Upper lobe of left lung (tissue), 6 donors: Measurements from ENCODE around the gene HAPSTR1. TPM values are rescaled to one million over a fixed set of nuclear protein-coding genes. Genes with fewer than 3 reads are reported as not detected.

Source experiments
- ATAC-seq, 2 donors: fragments of 200-7000 bp; cut with Tn5 transposase; one replicate each; pipeline ENCODE4 v1.9.1; 2022; ENCODE audit warnings: mild to moderate bottlenecking in 2 of 2, moderate library complexity in 2 of 2; ENCODE audit not compliant: low FRiP score in 2 of 2
- DNase-seq, 2 donors: peaks; one replicate each; pipeline ENCODE4 v3.0.0-alpha.2; 2019 to 2020
- H3K27ac ChIP-seq, 4 donors: fragments of 200-600 bp; sonication (generic); one replicate each; pipeline ENCODE4 v1.5.1; 2016 to 2019
- H3K27me3 ChIP-seq, 4 donors: fragments of 200-600 bp; sonication (generic); one replicate each; pipeline ENCODE4 v1.5.1; 2017 to 2019
- H3K36me3 ChIP-seq, 4 donors: fragments of 200-600 bp; sonication (generic); one replicate each; pipeline ENCODE4 v1.5.1; 2016 to 2019
- H3K4me1 ChIP-seq, 4 donors: fragments of 200-600 bp; sonication (generic); one replicate each; pipeline ENCODE4 v1.5.1; 2018 to 2019
- H3K4me3 ChIP-seq, 4 donors: fragments of 200-600 bp; sonication (generic); one replicate each; pipeline ENCODE4 v1.5.1; 2017 to 2019; ENCODE audit warnings: mild to moderate bottlenecking in 2 of 4, moderate library complexity in 1 of 4
- H3K9me3 ChIP-seq, 4 donors: fragments of 200-600 bp; sonication (generic); one replicate each; pipeline ENCODE4 v1.5.1; 2018 to 2019
- CTCF ChIP-seq, 6 experiments: fragments of 450-650 bp in 4 of 6; fragments of 200-600 bp in 2 of 6; sonication (generic) in 2 of 6; IDR thresholded peaks; one replicate each; pipeline ENCODE4 v1.5.1; 2016 to 2019; ENCODE audit warnings: antibody characterized with exemption in 6 of 6
- EP300 ChIP-seq, 4 donors: sonication (generic); formaldehyde crosslinking; IDR thresholded peaks; one replicate each; pipeline ENCODE4 v1.5.1; 2017; ENCODE audit warnings: antibody characterized with exemption in 4 of 4, control low read depth in 2 of 4
- POLR2A ChIP-seq, 4 donors: fragments of 450-650 bp; IDR thresholded peaks; one replicate each; pipeline ENCODE4 v1.5.1; 2016 to 2017; ENCODE audit warnings: antibody characterized with exemption in 4 of 4, mild to moderate bottlenecking in 2 of 4
- POLR2AphosphoS5 ChIP-seq, 2 donors: sonication (generic); formaldehyde crosslinking; IDR thresholded peaks; one replicate each; pipeline ENCODE4 v1.5.1; 2017; ENCODE audit warnings: antibody characterized with exemption in 2 of 2
- WGBS, 2 donors: methylation state at CpG; one replicate each; pipeline ENCODE4 v1.1.5; 2017 to 2018; 5-methylcytosine and 5-hydroxymethylcytosine counted together
- total RNA-seq, 6 donors: library from RNA; depleted of rRNA in 4 of 6; stranded (reverse); fragments of >200 nt in 4 of 6; gene quantifications; one replicate each; pipeline versions ENCODE4 v1.1.0 to v1.2.1, GENCODE V29; 2016 to 2021
- donor health status: DM: no; HTN: no; CAD: no; lungs with moderate emphysema.
- donor health status: DM: no; HTN: yes; CAD: no; lungs with severe emphysema.

Gene HAPSTR1
- total RNA-seq, 6 donors from 2014 or later: 37.3 to 62.9 (median 46.0) TPM

DNA sequence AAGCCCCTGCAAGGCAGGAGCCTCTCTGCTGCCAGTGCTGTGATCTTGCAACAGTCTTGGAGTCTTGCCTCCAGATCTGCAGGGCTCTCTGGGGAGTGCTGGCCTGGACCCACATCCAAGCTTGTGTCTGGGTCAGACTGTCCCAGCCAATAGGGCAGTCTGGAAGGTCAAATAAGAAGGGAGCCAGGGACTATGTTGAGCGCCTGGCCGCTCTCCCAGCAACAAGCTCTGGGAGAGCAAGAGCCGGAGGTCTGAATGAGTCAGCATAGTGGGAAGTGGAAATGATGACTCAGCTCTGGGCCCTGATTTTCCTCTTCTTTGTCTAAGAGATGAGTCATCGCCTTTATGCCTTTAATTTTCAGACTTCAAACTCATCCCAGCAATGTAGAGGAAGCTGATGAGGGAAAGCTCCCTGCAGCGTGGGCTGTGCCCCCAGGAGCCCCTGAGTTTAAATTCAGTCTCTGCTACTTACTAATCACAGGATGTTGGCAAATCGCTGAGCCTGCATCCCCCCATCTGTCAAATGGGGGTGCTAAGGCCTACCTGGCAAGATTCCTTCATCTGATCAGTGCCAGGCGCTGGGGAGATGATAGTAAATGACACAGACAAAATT lies 43.6 kb upstream of the HAPSTR1 start:
- DNase-seq (peak in 1 of 2 donors; percentile 90), ATAC-seq (peak; percentile 95 to 97)
- WGBS, 2 donors: 24 to 30% methylated on average over 6 to 7 of the region's 7 CpGs
- no peaks in the 10 kb centered on the region for H3K27me3 ChIP-seq
- H3K9me3 ChIP-seq: no peaks in the 10 kb centered on the region
- TF ChIP-seq EP300 (IDR thresholded peaks at IDR 0.05) (no peak), POLR2AphosphoS5 (IDR thresholded peaks at IDR 0.05) (peak; percentile 32 to 69)
- H3K4me3 ChIP-seq: no peak overlapping the region
- H3K4me1 ChIP-seq: peaks cover 8 to 13% (median 11%) of the 10 kb centered on the region in 4 donors
- H3K27ac ChIP-seq: peak overlapping the region in 2 of 4 donors; percentile 58 to 64
- H3K36me3 ChIP-seq: no peaks in the 10 kb centered on the region

DNA sequence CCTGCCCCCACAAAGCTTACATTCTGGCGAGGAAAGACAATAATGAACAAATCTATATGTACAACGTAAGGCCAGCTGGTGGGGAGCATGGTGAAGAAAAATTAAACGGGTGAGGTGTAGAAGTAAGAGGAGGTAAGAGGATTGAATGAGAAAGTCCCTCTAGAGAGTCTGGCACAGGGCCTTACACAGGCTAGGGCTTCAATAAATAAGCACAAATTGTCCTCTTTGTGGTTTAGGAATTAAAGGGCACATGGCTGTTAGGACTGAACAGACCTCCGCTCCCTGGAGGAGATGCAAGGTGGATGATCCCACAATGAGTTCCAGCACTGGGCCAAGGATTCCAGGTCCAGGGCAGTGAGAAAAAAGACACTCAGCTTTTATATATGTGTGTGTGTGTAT lies 43.1 kb upstream of the HAPSTR1 start:
- ATAC-seq: peak in 1 of 2 donors; percentile 20
- no peak for TF ChIP-seq POLR2AphosphoS5 (IDR thresholded peaks at IDR 0.05)
- no peak for TF ChIP-seq POLR2A (IDR thresholded peaks at IDR 0.05)
- no peak for TF ChIP-seq CTCF (IDR thresholded peaks at IDR 0.05)
- TF ChIP-seq EP300 (IDR thresholded peaks at IDR 0.05): no peak
- no peak for DNase-seq
- Histone ChIP-seq H3K4me1 (peaks cover 8 to 14% (median 12%) of the 10 kb centered on the region in 4 donors), H3K9me3 (no peaks in the 10 kb centered on the region), H3K27ac (peak overlapping the region in 2 of 4 donors; percentile 58 to 64), H3K36me3 (no peaks in the 10 kb centered on the region), H3K4me3 (no peak overlapping the region), H3K27me3 (no peaks in the 10 kb centered on the region)
- WGBS, 2 donors: 77 to 78% methylated on average over 4 of the region's 4 CpGs

DNA sequence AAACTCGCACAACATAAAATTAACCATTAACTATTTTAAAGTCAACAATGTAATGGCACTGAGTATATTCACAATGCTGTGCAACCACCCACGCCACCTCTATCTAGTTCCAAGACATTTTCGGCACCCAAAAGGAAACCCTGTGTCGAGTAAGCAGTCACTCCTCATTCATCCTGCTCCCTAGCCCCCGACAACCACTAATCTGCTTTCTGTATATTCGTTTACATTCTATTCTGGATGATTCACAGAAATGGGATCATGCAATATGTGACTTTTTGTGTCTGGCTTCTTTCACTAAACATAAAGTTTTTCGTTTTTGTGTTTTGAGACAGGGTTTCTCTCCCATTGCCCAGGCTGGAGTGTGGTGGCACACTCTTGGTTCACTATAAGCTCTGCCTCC lies 42.2 kb upstream of the HAPSTR1 start:
- 81 to 83% methylated on average over 7 of the region's 7 CpGs for WGBS, 2 donors

DNA sequence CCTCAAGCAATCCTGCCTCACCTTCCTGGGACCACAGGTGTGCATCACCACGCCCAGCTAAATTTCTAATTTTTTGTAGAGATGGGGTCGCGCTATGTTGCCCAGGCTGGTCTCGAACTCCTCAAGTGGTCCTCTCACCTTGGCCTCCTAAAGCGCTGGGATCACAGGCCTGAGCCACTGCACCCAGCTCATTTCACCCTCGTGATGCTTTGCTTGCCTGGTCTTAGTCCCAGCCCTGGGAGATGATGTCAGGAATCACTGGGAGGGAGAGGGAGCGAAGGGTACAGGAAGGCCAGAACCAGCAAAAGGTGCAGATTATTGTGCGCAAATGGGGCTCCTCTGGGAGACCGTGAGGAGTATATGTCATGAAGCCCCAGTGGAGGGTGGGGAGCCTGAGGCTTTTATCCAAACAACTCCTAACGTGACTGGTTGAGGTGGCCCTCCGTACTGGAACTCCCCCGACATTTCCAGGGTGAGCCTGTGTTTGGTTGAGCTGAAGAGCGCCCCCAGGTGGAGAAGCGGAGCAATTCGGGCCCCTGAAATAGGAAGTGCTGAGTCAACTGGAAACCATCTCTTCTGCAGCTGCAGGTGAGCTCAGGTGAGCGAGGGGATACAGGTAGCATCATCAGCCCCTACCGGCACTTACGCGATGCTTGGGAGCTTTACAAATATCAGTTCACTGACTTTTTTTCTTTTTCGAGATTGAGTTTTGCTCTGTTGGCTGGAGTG lies 41.2 kb upstream of the HAPSTR1 start:
- ATAC-seq (no peak), DNase-seq (no peak)
- 63 to 69% methylated on average over 20 of the region's 20 CpGs for WGBS, 2 donors
- H3K27me3 ChIP-seq: no peaks in the 10 kb centered on the region
- no peaks in the 10 kb centered on the region for H3K9me3 ChIP-seq
- H3K36me3 ChIP-seq: no peaks in the 10 kb centered on the region
- H3K4me3 ChIP-seq: no peak overlapping the region
- no peak overlapping the region for H3K27ac ChIP-seq
- TF ChIP-seq POLR2A (IDR thresholded peaks at IDR 0.05): no peak
- peak in 3 of 6 experiments; percentile 9 to 25 (median 15) for TF ChIP-seq CTCF (IDR thresholded peaks at IDR 0.05)
- no peak for TF ChIP-seq POLR2AphosphoS5 (IDR thresholded peaks at IDR 0.05)
- TF ChIP-seq EP300 (IDR thresholded peaks at IDR 0.05): no peak
- peaks cover 8 to 14% (median 12%) of the 10 kb centered on the region in 4 donors for H3K4me1 ChIP-seq

More for the DNA sequence above, 42.2 kb upstream of the HAPSTR1 start:
- H3K9me3 ChIP-seq: no peaks in the 10 kb centered on the region
- H3K4me3 ChIP-seq: no peak overlapping the region
- TF ChIP-seq POLR2A (IDR thresholded peaks at IDR 0.05): no peak
- no peak for ATAC-seq
- no peaks in the 10 kb centered on the region for H3K36me3 ChIP-seq
- no peak for DNase-seq
- no peaks in the 10 kb centered on the region for H3K27me3 ChIP-seq
- no peak overlapping the region for H3K27ac ChIP-seq
- H3K4me1 ChIP-seq: peaks cover 8 to 14% (median 12%) of the 10 kb centered on the region in 4 donors

GRCh38 chr16:9053006-9053601 lies 38.3 kb upstream of the HAPSTR1 start:
- ATAC-seq (peak in 1 of 2 donors; percentile 51), DNase-seq (peak in 1 of 2 donors; percentile 71)
- TF ChIP-seq POLR2AphosphoS5 (IDR thresholded peaks at IDR 0.05): no peak
- no peak for TF ChIP-seq EP300 (IDR thresholded peaks at IDR 0.05)
- no peak for TF ChIP-seq CTCF (IDR thresholded peaks at IDR 0.05)
- TF ChIP-seq POLR2A (IDR thresholded peaks at IDR 0.05): no peak
- Histone ChIP-seq H3K4me1 (peaks cover under 1 to 5% (median 3%) of the 10 kb centered on the region in 4 donors), H3K27me3 (no peaks in the 10 kb centered on the region), H3K9me3 (no peaks in the 10 kb centered on the region), H3K27ac (no peak overlapping the region), H3K36me3 (no peaks in the 10 kb centered on the region), H3K4me3 (no peak overlapping the region)
- 42 to 51% methylated on average over 9 of the region's 9 CpGs for WGBS, 2 donors
